HepG2 (cell line): Measurements from ENCODE around the gene CH25H. TPM values are rescaled to one million over a fixed set of nuclear protein-coding genes. Genes with fewer than 3 reads are reported as not detected.

Source experiments
- AKNA ChIP-seq: sonication (generic); formaldehyde crosslinking; IDR thresholded peaks from 2 replicates; pipeline ENCODE4 v1.4.0; 2020; ENCODE audit warnings: missing genetic modification reagents, borderline replicate concordance
- ATF4 ChIP-seq, 2 experiments: fragments of 450-650 bp in 1 of 2; sonication (generic) in 1 of 2; formaldehyde crosslinking; IDR thresholded peaks; 2 replicates each; pipeline versions ENCODE4 v1.5.0 to v1.8.0; 2020 to 2022; ENCODE audit warnings: mild to moderate bottlenecking in 1 of 2, missing genetic modification reagents in 1 of 2
- FOXP1 ChIP-seq, 2 experiments: fragments of 450-650 bp in 1 of 2; IDR thresholded peaks; 2 replicates each; pipeline ENCODE4 v1.6.1; 2017 to 2018; ENCODE audit warnings: antibody characterized with exemption in 1 of 2
- GPN1 ChIP-seq: sonication (generic); formaldehyde crosslinking; IDR thresholded peaks from 2 replicates; pipeline ENCODE4 v1.5.1; 2020; ENCODE audit warnings: missing genetic modification reagents, borderline replicate concordance
- HMGXB4 ChIP-seq, 2 experiments: sonication (generic) in 1 of 2; formaldehyde crosslinking in 1 of 2; IDR thresholded peaks; 2 replicates each; pipeline versions ENCODE4 v1.4.0 to v1.6.1; 2018 to 2020; ENCODE audit warnings: missing genetic modification reagents in 2 of 2, borderline replicate concordance in 1 of 2, low read depth in 1 of 2, mild to moderate bottlenecking in 1 of 2, missing biosample characterization in 1 of 2
- IRF1 ChIP-seq: sonication (generic); formaldehyde crosslinking; IDR thresholded peaks from 2 replicates; pipeline ENCODE4 v1.4.0; 2020; ENCODE audit warnings: low read depth, mild to moderate bottlenecking, missing genetic modification reagents
- NFE2 ChIP-seq: sonication (generic); formaldehyde crosslinking; IDR thresholded peaks from 2 replicates; pipeline ENCODE4 v1.4.0; 2020; ENCODE audit warnings: missing genetic modification reagents
- PITX1 ChIP-seq: sonication (generic); formaldehyde crosslinking; IDR thresholded peaks from 2 replicates; pipeline ENCODE4 v1.5.1; 2020; ENCODE audit warnings: mild to moderate bottlenecking, missing genetic modification reagents
- POGK ChIP-seq: sonication (generic); formaldehyde crosslinking; conservative IDR thresholded peaks from 2 replicates; pipeline ENCODE4 v1.8.0; 2022; ENCODE audit warnings: mild to moderate bottlenecking, moderate library complexity, missing genetic modification reagents
- PRPF4 ChIP-seq: fragments of 200-400 bp; formaldehyde crosslinking; IDR thresholded peaks from 2 replicates; pipeline ENCODE4 v1.6.1; 2016; ENCODE audit warnings: low read length, low read depth; ENCODE audit not compliant: poor library complexity, severe bottlenecking
- SMC3 ChIP-seq: IDR thresholded peaks from 2 replicates; pipeline ENCODE4 v1.6.1; 2011; ENCODE audit warnings: low read length, improper control_type of control experiment
- SNAPC2 ChIP-seq: sonication (generic); formaldehyde crosslinking; IDR thresholded peaks from 2 replicates; pipeline ENCODE4 v1.8.1; 2022; ENCODE audit warnings: mild to moderate bottlenecking, missing genetic modification reagents
- SOX5 ChIP-seq: IDR thresholded peaks from 2 replicates; pipeline ENCODE4 v1.6.1; 2016; ENCODE audit warnings: borderline replicate concordance
- SSRP1 ChIP-seq: IDR thresholded peaks from 2 replicates; pipeline ENCODE4 v1.6.1; 2016; ENCODE audit warnings: control low read depth
- YY1 ChIP-seq: IDR thresholded peaks from 2 replicates; pipeline ENCODE4 v1.6.1; 2011; ENCODE audit warnings: low read length, low read depth, moderate library complexity, mild to moderate bottlenecking; ENCODE audit not compliant: insufficient read depth, insufficient replicate concordance
- ZFP62 ChIP-seq: sonication (generic); formaldehyde crosslinking; IDR thresholded peaks from 2 replicates; pipeline ENCODE4 v1.4.0; 2020; ENCODE audit warnings: missing genetic modification reagents
- ZFYVE20 ChIP-seq: sonication (generic); formaldehyde crosslinking; IDR thresholded peaks from 2 replicates; pipeline ENCODE4 v1.8.0; 2023; ENCODE audit warnings: low read depth, mild to moderate bottlenecking, moderate library complexity, missing genetic modification reagents, borderline replicate concordance
- ZNF776 ChIP-seq: sonication (generic); formaldehyde crosslinking; IDR thresholded peaks from 2 replicates; pipeline ENCODE4 v1.4.0; 2020; ENCODE audit warnings: mild to moderate bottlenecking, missing genetic modification reagents
- polyA plus RNA-seq, 8 experiments: library from polyadenylated mRNA; depleted of rRNA in 3 of 8; stranded (reverse) in 7 of 8; unstranded in 1 of 8; fragments of >200 nt; fragmentation: Illumina TruSeq in 4 of 8; extraction: Trizol in 4 of 8; gene quantifications; 2 replicates each; pipeline versions ENCODE4 v1.2.1 to v1.2.3, GENCODE V29; 2011 to 2016; ENCODE audit warnings: low read depth in 4 of 8, missing spikeins in 1 of 8, mixed read lengths in 1 of 8; ENCODE audit not compliant: insufficient read depth in 1 of 8
- total RNA-seq, 5 experiments: library from RNA; depleted of rRNA; stranded (reverse); fragments of >200 nt; fragmentation: Illumina TruSeq; extraction: Trizol; gene quantifications; 2 replicates each; pipeline ENCODE4 v1.2.3, GENCODE V29; 2016; ENCODE audit warnings: low read depth in 1 of 5

The CH25H gene
- total and polyA plus RNA-seq, 2 of the 13 experiments (the other 11 are each of a cell fraction or from before 2014, with no cell fraction given) = not detected

- no peak for TF ChIP-seq ATF4 (CRISPR knock-in tag; IDR thresholded peaks at IDR 0.05)
- TF ChIP-seq SNAPC2 (CRISPR knock-in tag) = no peak
- TF ChIP-seq HMGXB4 (CRISPR knock-in tag; IDR thresholded peaks at IDR 0.05; ENCODE audit: borderline replicate concordance in 1 of 2, low read depth in 1 of 2) = peak in 1 of 2 experiments; percentile 25; a peak in 2 of 4 replicates
- TF ChIP-seq IRF1 (CRISPR knock-in tag) = no peak
- TF ChIP-seq ZNF776 (CRISPR knock-in tag) = no peak
- no peak for TF ChIP-seq PITX1 (CRISPR knock-in tag)
- no peak for TF ChIP-seq SMC3
- no peak for TF ChIP-seq PRPF4
- TF ChIP-seq ZFP62 (CRISPR knock-in tag) = no peak
- TF ChIP-seq NFE2 = no peak
- no peak for TF ChIP-seq POGK
- no peak for TF ChIP-seq SSRP1 (CRISPR knock-in tag)
- peak; percentile 48 for TF ChIP-seq YY1
- no peak for TF ChIP-seq SOX5
- no peak for TF ChIP-seq AKNA (CRISPR knock-in tag)
- no peak for TF ChIP-seq ZFYVE20 (CRISPR knock-in tag)
- no peak for TF ChIP-seq GPN1 (CRISPR knock-in tag)
- TF ChIP-seq FOXP1 (IDR thresholded peaks at IDR 0.05) = no peak
- no peak for TF ChIP-seq FOXP1 (CRISPR knock-in tag; IDR thresholded peaks at IDR 0.05)
These were observed 44.5 kb upstream of the CH25H start, which contains the start of gene LIPA (continued) for GRCh38 chr10:89251409-89252224.
